ENCODE measurements around the gene DISP3. TPM values are rescaled to one million over a fixed set of nuclear protein-coding genes. Genes with fewer than 3 reads are reported as not detected.

The DISP3 gene
- total RNA-seq, 1 experiment from 2014 or later = 2.3 TPM

- Histone ChIP-seq H4K20me1 (ENCODE audit: insufficient read depth) (no peaks in the 10 kb centered on the region), H3K9ac (ENCODE audit: low read length) (no peak overlapping the region), H2AFZ (ENCODE audit: low read depth, low read length, poor library complexity, severe bottlenecking) (no peak overlapping the region), H3K4me2 (ENCODE audit: low read length) (no peak overlapping the region), H3K36me3 (ENCODE audit: control insufficient read depth in 1 of 2, insufficient read depth in 2 of 2, low read length in 2 of 2) (no peaks in the 10 kb centered on the region), H3K9me2 (ENCODE audit: insufficient read depth) (no peaks in the 10 kb centered on the region), H3K27ac (ENCODE audit: low read depth, low read length) (no peak overlapping the region), H3K4me1 (ENCODE audit: control insufficient read depth in 1 of 2, insufficient read depth in 2 of 2, low read length in 2 of 2) (no peaks in the 10 kb centered on the region), H3K4me3 (replicated peaks in 1 of 2; ENCODE audit: low read depth in 1 of 2, low read length in 2 of 2) (no peak overlapping the region), H3K9me3 (ENCODE audit: control insufficient read depth in 1 of 2, insufficient read depth in 1 of 2, low read depth in 1 of 2, low read length in 2 of 2) (no peaks in the 10 kb centered on the region), H3K27me3 (ENCODE audit: insufficient read depth, low read length) (no peaks in the 10 kb centered on the region), H3K79me2 (ENCODE audit: insufficient read depth, low read length) (no peaks in the 10 kb centered on the region)
- ChIA-PET RAD21 (ENCODE audit: low non-redundant PET in 1 of 2, low total read pairs in 2 of 2, uncharacterized antibody in 2 of 2, unreplicated experiment in 2 of 2) (no interaction called here), CTCF (no interaction called here), POLR2A (no interaction called here)
- DNase-seq (ENCODE audit: low read depth, low spot score) = no peak
- no peak for ATAC-seq
- TF ChIP-seq RAD21 (IDR thresholded peaks at IDR 0.05; ENCODE audit: low read depth) = no peak
- no peak for TF ChIP-seq YY1 (IDR thresholded peaks at IDR 0.05; ENCODE audit: extremely low read depth, insufficient replicate concordance, low read depth, low read length)
- no peak for TF ChIP-seq FOSL1 (IDR thresholded peaks at IDR 0.05; ENCODE audit: low read depth)
- no peak for TF ChIP-seq SIN3A (IDR thresholded peaks at IDR 0.05; ENCODE audit: low read depth)
- no peak for TF ChIP-seq REST (IDR thresholded peaks at IDR 0.05; ENCODE audit: low read depth)
- no peak for TF ChIP-seq ZFX (IDR thresholded peaks at IDR 0.05)
- TF ChIP-seq SP1 (IDR thresholded peaks at IDR 0.05; ENCODE audit: low read depth) = no peak
- no peak for TF ChIP-seq ELF1 (IDR thresholded peaks at IDR 0.05; ENCODE audit: borderline replicate concordance, low read depth)
- intact Hi-C loops (cut with micrococcal nuclease) = no loop called here
- no TSS peak for BruUV-seq (replicated peaks)
Measured at GRCh38 chr1:11521582-11522399, 42.8 kb downstream of the DISP3 start.

Data from HCT116 (cell line).